GM18499 (cell line): Measurements from ENCODE around the gene CBLB.

Experiments
- ATAC-seq: cut with Tn5 transposase; IDR thresholded peaks from one replicate; pipeline ENCODE4 v1.9.1; 2021; ENCODE audit warnings: moderate number of reproducible peaks; ENCODE audit not compliant: insufficient read depth, unreplicated experiment

CBLB gene

DNA sequence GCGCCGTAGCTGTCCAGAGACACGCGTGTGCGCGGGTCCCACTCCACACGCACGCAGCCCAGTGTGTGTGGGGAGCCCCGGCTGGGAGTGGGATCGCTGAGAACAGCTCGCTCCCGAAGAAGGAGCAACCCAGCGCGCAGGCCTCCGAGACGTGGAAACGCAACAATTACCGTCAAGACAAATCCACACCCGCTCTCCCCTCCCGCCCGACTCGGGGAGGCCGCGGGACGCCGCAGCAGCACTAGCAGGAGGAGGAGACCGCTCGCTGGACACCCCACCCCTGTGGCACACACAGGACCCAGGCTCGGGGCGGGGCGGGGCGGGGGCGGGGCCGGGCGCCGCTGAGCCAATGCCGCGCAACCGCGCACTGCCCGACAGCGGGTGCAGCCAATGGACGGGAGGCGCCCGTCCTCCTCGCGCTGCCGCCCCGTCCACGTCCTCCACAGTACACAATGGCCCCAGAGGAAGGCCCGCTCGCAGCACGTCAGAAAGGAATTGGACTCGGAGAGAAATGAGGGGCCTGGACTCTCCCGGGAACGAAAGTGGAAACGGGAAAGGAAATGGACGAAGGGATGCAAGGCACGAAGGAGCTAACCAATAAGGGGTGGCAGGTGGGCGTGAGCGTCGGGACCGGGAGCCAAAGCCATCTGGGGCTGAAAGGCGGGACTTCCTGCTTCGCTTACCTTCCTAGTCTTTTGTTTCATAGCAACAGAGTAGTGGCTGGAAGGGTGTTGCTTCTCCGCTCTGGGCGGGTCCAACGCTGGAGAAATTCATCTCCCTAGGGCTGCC is at the start of gene CBLB:
CBLB (minus strand) TSS at position 271 of the 789 bp plus-strand sequence. CDS start 1,435 bp downstream, outside the sequence.
- ATAC-seq, result peak; percentile 66

- ATAC-seq, result no peak
Measured at GRCh38 chr3:105916767-105917166, 48.0 kb upstream of the CBLB start.

GRCh38 chr3:105915524-105915923 is 46.7 kb upstream of the CBLB start:
- ATAC-seq, result no peak

DNA sequence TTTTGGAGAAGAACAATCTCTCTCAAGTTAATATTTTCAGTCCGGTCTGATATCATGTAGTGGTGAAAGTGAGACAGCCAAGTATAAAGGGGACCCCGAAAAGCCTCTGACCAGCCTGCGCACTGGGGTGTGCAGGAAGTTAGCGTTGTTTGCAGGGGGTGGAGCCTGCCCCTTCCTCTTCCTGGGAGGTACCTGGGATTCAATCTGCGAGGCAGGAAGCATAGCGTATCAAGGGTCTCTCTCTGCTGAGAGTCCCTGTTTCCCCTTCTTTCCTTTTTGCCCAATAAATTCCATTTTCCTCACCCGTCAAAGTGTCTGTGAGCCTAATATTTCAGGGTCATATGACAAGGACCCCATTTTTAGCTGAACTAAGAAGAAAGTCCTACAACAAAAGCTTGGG is 44.8 kb upstream of the CBLB start:
- no peak for ATAC-seq

GRCh38 chr3:105912891-105913290 is 44.1 kb upstream of the CBLB start:
- ATAC-seq, result no peak

DNA sequence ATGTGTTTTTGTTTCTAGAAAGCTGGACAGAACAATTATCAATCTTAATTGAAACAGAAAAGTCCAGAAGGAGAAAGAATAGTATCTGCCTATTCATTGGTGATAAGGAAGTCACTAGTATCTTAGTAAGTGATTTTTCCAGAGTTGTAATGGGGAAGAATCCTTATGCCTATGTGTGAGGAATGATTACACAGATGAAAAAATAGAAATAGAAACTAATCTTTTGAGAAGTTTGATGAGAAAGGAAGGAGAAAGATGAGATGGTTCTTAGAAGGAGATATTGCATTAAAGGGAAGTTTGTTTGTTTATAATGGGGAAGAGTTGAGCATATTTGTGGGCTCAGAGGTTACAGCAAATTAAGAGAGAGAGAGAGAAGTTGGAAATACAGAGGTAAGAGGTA is 42.7 kb upstream of the CBLB start:
- ATAC-seq, result no peak

- no peak for ATAC-seq
Measured at GRCh38 chr3:105907777-105908176, 39.0 kb upstream of the CBLB start.

DNA sequence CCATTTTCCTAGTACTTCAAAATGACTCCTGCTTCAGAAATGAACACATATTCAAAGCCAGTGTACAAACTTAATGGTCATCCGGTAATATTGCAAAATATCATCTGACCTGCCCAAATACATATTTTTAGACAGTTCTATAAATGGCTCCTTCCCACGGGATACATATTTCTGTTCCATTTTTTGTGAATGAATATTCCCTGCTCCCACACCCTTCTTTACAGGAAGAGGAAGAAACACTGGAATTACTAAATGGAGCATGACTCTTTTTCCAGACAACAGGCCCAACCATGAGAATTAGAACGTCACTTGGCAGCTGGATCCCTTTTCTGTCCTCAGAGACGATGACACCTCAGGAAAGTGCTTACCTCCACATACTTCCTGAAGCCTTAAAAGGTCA is 38.0 kb upstream of the CBLB start:
- no peak for ATAC-seq

DNA sequence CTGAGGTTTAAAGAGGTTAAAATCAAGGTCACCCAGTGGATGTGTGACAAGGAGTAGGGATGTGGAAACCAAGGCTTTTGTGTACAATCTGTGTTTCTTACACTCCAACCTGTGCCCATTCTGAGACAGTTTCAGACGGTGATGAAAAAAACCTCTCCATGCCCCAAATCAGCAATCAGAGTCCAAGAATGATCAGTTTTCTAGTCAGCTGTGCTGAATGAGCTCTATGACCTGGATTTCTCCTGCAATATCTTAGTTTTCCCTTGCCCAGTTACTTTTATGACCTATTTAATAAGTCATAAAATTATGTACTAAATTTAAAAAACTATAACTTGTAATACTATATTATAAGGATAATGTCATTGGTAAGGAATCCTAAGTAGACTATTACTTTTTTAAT is 37.5 kb upstream of the CBLB start:
- no peak for ATAC-seq

GRCh38 chr3:105905328-105905727 is 36.5 kb upstream of the CBLB start:
- ATAC-seq, result no peak

- no peak for ATAC-seq
Measured at GRCh38 chr3:105904678-105905284, 36.0 kb upstream of the CBLB start.

DNA sequence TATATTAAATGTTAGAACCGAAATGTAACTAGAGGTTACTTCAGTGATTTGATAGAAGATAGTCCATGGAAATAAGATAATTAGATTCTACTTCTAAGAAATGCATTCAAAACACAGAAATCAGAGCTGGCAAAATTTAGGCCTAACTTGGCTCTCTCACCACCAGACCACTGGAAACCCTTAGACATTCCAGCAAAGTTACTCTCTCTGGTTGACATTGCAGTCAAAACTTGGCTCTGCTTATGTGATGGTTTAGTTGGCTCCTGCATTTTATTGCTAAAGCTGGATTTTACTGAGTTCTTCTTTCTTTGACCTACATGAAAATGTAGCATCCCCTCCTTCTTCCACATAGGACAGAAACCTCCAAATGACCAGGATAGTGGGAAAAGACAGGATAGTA is 35.4 kb upstream of the CBLB start:
- ATAC-seq, result no peak

DNA sequence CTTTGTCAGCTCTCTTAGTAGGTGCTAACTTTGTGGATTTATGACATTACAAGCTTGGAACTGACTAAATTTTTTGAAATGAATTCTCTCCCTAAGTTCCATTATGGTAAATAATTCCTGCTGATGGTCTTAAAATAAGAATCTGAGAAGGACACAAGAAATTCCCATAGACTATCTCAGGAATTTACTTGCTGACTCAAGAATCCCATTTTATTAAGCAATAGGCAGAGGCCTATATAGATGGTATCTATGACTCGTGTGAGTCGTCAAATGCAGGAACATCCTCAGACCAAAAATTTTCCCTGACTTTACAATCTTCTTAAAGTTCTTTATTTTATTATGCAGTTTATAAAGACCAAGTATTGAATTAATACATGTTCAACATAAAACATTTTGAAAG is 30.7 kb upstream of the CBLB start:
- ATAC-seq, result no peak

DNA sequence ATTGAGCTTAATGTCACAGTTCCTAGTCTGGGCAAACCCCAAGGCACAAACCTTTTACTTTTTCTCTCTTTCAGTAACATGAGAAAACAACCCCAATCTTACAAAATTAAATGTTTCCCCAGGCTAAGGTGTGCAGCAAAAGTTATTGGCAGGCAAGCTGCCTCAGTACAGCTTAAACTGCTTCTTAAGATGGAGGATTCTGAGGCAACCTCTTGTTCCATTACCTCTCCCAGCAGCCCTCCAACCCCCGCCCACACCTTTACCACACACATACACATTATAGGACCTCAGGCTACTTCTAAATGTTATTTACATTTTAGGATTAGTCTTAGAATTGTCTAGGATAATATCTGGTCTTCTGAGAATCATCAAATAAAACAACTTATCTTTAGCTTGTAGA is 22.3 kb upstream of the CBLB start:
- ATAC-seq, result no peak

DNA sequence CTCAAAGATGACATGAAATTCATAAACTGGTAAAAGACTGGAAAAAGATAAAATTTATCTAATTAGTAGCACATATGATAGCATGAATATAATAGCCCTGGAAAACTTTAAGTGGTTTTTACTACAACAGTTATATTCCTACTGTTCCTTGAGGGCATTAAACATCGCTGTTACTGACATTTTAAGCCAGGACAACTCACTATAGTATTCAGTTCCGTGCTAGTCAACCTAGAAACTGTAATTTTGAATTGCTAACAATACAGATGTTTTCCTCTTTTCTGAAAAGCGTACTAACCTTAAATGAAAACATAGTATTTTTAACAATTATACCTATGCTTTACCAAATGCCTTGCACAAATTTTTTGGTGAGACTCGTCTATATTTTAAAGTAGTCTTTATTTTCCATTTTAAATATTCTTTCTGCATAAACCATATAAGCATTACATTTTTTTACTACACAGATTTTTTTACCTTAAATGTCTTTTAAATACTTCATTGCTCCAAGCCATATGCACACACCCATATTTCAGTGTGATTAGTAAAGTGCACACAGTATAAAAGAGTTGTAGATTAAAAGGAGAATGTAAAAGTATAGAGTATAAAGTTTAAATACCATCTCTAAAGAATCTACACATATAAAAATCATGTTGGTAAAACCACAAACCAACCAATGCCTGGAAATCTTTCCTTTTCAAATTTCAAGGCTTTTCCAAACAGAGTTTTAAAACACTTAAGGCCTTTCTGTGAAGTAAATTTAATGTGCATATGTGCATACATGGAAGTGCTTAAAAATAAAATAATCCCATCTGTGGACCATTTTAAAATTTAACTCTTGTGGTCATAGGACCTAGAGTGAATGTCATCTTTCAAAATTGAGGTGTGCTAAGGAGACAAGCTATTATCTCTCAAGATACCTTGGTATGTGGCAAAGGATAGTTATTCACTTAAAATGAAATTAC is 20.1 kb upstream of the CBLB start:
- no peak for ATAC-seq

DNA sequence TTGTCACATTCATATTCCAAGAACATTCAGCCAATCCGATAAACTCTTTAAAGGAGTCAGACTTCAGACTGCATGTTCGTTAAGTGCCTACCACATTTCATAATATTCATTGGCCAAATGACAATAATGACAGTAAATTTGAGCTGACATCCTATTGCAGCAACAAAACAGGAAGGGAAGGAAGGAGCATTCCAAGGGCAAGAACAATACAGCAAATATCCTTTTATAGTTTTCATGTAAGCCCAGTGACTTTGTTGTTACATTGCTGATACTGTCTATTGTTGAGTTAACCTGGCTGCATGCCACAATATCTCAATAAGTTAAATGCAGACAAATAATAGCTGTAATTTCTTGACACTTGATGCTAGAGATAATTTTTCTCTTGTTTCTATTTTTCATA is 16.4 kb upstream of the CBLB start:
- ATAC-seq, result no peak

DNA sequence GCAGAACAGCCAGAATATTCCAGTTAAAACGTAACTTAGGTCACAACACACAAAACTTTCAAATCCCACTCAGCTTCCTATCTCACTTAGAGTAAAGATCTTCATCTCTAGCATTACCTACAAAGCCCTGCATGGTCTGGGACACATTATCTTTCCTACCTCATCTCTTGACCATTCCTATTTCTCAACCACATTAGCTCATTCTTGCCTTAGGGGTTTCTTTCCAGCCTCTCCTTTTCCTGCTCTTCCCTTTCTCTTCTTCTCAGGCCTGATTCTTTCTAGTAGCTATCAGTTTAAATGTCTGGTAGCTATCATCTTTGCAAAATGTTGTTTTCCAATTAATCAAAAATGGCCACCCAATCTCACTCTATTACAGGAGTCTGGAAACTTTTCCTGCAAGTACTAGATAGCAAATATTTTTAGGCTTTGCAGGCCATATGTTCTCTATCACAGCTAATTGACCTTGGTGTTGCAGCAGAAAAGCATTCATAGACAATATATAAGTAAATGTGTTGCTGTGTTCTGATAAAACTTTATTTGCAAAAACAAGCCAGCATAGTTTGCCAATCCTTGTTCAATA is 15.1 kb upstream of the CBLB start:
- no peak for ATAC-seq

DNA sequence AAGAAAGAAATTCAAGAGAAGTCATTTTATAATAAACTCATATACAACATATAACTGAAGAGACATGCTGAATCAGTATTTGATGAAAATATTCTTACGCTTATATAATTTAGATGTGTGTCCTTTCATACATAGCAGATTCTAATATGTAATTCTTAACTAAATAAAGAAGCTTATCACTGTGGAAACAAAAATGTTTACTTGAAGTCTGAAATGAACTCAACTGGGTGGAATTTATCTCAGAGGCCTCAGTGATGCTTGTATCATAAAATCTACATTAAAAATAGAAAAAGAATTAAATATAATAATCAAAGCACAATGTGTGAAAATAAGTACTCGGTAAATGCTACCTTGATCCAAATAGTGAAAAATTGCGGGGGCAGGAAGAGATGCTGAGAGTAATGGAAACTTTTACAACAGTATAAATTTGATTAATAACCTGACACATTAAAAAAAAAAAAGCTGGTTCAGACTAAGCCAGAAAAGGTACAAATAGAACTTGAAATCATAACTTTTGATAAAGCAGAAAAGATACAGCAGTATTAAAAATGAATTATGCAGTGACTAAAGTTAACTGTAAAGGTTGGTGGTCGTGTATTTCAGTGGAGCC is 12.0 kb upstream of the CBLB start:
- no peak for ATAC-seq

DNA sequence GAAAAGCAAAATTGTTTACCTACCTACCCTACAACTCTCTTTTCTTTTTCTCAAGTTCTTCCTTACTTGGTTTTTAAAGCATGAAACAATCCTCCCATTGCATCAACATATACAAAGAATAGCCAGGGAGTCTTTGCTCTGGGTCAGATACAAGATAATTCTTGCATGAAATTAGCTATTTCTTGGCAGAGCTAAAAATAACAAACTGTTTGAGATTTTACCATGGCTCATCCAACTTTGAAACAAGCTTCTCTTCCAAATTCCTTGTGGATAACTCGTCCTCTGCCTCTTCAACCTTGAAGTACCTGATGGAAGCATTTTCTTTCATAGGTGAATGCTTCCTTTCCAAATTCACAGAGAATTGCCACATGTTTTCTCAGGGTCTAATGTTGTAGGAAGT is 9.2 kb upstream of the CBLB start:
- no peak for ATAC-seq

- ATAC-seq, result no peak
Measured at GRCh38 chr3:105877336-105877910, 8.6 kb upstream of the CBLB start.
